NCI-H2107 treated with DMSO at 0.1 percent for 48 hours (cell line): Measurements from ENCODE around the gene CABCOCO1.

Source experiments
- DNase-seq: peaks from one replicate; lab custom pipeline; 2025; ENCODE audit not compliant: unreplicated experiment; lab: John Stamatoyannopoulos, UW

Gene CABCOCO1

GRCh38 chr10:61805091-61805490, 142.4 kb downstream of the CABCOCO1 start:
- DNase-seq, result no peak

- DNase-seq, result no peak
These were observed 147.5 kb downstream of the CABCOCO1 start for GRCh38 chr10:61810263-61810662.

GRCh38 chr10:61812052-61812721, 149.5 kb downstream of the CABCOCO1 start:
- no peak for DNase-seq

- DNase-seq, result no peak
These were observed 150.2 kb downstream of the CABCOCO1 start for GRCh38 chr10:61812920-61813319.

GRCh38 chr10:61814160-61814559, 151.4 kb downstream of the CABCOCO1 start:
- DNase-seq, result no peak

- DNase-seq, result no peak
These were observed 152.8 kb downstream of the CABCOCO1 start for GRCh38 chr10:61815496-61815895.
